HPDE6-E6E7 (cell line): ENCODE results near the gene PRKCB.

Source experiments
- DNase-seq: peaks from one replicate; pipeline ENCODE4 v3.0.0; 2011; ENCODE audit warnings: missing footprints; ENCODE audit errors: extremely low spot score

PRKCB gene

GRCh38 chr16:23967775-23968174, 132.0 kb downstream of the PRKCB start:
- no peak for DNase-seq

GRCh38 chr16:23968176-23968575, 132.4 kb downstream of the PRKCB start:
- DNase-seq = no peak

GRCh38 chr16:23969468-23970297, 133.9 kb downstream of the PRKCB start:
- no peak for DNase-seq

DNA sequence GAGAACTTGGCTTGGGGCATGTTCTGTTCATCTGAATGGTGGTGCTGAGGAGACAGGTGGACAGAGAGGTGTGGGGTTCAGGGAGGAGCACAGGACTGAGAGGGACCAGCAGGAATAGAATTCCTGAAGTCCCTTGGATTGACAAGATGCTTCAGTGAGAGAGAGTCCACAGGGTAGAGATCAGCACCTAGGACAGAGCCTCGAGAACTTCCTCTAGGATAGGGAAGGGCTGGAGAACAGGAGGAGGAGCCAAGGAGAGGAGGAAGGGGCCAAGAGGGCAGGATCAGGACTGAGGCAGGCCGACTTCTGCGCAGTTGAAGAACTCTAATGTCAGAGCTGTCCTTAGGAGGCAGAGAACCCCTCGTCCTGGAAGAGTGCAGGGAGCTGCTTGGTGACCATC, 138.4 kb downstream of the PRKCB start:
- DNase-seq = no peak

DNA sequence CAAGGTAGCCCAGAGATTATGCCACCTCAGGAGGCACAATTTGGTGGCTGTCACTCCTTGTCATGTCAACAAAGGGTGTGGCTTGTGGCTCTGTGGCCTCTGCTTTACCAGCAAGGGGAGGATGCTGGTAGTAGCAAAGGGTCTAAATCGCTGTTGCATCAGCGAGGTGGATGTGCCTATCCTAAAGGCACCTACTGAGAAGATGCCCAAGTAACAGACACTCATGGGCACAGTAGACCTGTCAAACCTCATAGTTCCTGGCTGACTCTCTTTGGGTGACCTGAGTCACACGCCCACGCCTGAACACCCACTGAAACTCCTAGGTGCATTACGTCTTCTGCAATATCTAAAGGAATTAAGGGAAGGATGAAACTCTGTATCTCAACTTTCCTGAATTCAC, 139.5 kb downstream of the PRKCB start:
- no peak for DNase-seq

GRCh38 chr16:23976091-23976490, 140.3 kb downstream of the PRKCB start:
- no peak for DNase-seq

DNA sequence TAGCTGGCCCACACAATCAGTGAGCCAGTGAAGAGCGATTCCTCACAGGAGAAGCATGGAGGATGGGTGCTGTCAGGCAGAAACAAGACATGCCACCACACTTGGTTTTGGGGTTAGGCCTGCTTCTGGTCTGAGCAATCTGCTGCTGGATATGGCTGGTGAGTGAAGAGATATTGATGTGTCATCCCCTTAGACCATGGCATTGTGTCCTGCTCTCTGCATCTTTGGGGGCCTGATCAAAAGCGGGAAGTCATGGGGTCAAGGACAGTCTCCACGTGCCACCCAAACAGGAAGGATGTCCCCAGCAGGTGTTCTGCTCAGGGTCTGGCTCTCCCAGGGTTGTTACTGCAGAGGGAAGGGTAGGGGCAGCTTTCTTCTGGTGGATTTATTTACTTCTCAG, 140.7 kb downstream of the PRKCB start:
- no peak for DNase-seq

GRCh38 chr16:23979441-23979840, 143.7 kb downstream of the PRKCB start:
- DNase-seq = no peak

DNA sequence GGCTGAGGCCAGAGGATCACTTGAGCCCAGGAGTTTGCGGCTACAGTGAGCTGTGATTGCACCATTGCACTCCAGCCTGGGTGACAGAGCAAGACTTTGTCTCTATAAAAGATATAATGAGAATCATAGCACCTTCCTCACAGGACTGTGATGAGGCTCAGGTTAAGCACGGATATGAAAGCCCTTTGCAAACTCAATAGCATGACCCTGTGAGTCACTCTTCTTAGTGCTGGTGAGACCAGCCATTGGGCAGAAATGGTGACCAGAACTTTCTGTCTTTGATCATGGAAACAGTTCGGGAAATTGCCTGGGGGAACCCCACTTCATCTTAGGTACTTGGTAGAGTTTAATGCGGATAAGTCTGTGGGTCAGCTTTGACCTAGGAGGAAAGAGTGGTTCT, 144.2 kb downstream of the PRKCB start:
- DNase-seq = no peak

- no peak for DNase-seq
Observed at GRCh38 chr16:23981429-23982399, 145.9 kb downstream of the PRKCB start.

- no peak for DNase-seq
Observed at GRCh38 chr16:23986455-23986854, 150.7 kb downstream of the PRKCB start.

GRCh38 chr16:23987443-23987842, 151.7 kb downstream of the PRKCB start:
- no peak for DNase-seq

DNA sequence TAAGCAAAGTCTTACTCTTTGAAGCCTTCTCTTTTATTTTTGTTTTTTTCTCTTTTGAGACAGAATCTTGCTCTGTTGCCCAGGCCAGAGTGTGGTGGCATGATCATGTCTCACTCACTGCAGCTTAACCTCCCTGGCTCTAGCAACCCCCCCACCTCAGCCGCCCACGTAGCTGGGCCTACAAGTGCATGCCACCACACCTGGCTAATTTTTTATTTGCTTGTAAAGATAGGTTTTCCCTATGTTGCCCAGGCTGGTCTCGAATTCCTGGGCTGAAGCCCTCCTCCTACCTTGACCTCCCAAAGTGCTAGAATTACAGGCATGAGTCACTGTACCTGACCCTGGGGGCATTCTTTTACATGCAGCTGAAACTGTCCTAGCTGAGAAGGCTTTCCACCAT, 154.7 kb downstream of the PRKCB start:
- no peak for DNase-seq

DNA sequence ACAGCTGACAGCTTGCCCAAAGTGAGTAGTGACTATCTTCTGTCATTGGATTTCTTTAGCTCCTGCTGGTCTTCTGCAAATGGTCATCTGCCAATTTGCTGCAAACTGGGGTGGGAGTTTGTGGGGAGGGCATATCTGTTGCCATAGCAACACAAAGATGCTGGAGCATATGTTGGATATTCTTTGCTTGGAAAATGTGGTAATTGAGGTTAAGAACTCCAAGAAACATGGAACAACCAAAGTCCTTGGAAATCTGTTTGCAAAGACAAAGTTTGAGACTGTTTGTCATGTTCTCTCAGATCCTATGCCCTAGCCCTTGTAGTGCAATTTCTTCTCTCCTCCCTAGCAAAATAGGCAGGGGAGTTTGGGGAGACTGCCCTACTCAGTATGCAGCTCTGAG, 155.3 kb downstream of the PRKCB start:
- DNase-seq = no peak

DNA sequence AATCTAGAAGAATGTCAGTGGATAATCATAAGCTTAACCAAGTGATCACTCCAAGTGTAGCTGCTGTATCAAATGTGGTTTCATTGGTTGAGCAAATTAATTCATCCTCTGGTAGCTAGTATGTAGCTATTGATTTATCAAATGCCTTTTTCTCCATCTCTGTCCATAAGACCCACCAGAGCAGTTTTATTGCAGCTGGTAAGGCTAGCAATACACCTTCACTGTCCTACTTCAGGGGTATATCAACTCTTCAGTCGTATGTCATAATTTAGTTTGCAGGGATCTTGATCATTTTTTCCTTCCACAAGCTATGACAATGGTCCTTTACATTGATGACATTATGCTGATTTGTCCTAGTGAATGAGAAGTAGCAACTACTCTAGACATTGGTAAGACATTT, 158.8 kb downstream of the PRKCB start:
- DNase-seq = no peak

- no peak for DNase-seq
Observed at GRCh38 chr16:23996258-23996955, 160.6 kb downstream of the PRKCB start.

GRCh38 chr16:23998771-23999170, 163.0 kb downstream of the PRKCB start:
- no peak for DNase-seq

GRCh38 chr16:23999663-24000062, 163.9 kb downstream of the PRKCB start:
- DNase-seq = no peak

DNA sequence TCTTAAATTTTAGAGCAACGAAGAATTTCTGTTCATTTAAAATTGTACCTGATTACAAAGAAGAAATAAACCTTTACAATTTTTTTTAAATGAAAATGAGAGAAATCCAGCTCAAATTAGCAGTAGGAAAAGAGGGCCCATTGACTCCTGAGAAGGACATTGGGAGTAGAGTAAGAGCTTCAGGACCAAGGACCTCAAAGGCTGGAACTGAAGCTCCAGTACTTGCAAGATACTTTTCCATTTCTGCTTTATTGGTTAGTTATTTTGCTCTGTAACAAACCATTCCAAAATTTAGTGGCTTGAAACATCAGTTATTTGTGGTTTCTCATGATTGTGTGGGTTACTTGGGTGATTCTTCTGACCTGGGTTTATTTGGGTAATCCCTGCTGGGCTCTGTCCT, 165.9 kb downstream of the PRKCB start:
- DNase-seq = no peak

DNA sequence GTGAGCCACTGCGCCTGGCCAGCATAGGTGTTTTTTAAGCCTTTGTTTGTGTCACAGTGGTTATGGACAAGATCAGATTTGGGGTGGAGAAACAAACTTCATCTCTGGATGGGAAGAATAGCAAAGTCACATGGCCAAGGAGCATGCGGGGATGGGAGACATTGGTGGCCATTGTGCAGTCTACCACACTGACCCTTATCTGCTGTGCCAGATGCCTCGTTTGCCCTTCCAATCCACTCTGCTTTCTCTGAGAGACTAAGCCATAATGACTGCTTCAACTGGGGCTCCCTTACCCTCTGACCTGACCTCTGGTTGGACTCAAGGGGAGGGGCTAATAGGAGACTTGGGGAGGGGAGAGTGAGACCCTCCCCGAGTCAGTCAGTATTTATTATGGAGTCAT, 166.8 kb downstream of the PRKCB start:
- DNase-seq = no peak

- DNase-seq = no peak
Observed at GRCh38 chr16:24005577-24005976, 169.8 kb downstream of the PRKCB start.

DNA sequence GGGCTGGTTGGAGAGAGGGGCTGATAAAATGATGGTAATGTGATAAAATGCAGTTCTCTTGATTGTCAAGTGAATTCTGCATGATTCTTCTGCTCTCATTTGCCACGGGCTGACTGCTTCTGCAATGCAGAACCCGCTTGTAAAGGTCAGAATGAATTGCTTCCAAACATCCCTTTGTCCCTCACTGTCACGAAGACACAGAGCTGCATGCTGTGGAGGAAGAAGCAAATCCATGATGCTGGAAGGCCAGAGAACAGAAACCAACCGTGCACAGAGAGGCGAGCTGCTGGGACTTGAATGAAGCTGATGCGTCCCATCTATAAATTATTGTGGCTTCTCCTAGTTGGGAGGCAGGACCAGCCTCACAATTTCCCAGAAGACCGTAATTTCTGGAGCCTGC, 171.6 kb downstream of the PRKCB start:
- no peak for DNase-seq
